NOMO-1 treated with dmso at 0.1 percent for 144 hours (cell line): ENCODE data around the gene KLK11.

Source experiments
- DNase-seq: peaks from one replicate; lab custom pipeline; 2025; ENCODE audit not compliant: unreplicated experiment; lab: John Stamatoyannopoulos, UW

The KLK11 gene, protein sequence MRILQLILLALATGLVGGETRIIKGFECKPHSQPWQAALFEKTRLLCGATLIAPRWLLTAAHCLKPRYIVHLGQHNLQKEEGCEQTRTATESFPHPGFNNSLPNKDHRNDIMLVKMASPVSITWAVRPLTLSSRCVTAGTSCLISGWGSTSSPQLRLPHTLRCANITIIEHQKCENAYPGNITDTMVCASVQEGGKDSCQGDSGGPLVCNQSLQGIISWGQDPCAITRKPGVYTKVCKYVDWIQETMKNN

DNA sequence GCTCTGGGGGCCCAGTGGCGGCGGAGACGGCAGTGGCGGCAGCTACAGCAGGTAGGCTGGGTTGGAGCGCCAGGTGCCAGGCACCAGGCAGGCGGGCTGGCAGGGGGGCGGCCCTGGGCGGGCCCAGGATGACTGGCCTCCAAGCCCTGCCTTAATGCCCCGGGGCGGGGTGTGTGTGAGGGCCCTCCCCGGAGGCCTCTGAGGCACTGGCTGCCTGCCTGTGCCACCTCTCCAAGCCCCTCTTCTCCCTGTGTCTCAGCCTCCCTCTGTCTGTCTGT lies at the start of gene KLK11:
KLK11 (minus strand) TSS at position 63 of the 278 bp plus-strand sequence. CDS start 985 bp downstream, outside the sequence.
- DNase-seq: no peak

DNA sequence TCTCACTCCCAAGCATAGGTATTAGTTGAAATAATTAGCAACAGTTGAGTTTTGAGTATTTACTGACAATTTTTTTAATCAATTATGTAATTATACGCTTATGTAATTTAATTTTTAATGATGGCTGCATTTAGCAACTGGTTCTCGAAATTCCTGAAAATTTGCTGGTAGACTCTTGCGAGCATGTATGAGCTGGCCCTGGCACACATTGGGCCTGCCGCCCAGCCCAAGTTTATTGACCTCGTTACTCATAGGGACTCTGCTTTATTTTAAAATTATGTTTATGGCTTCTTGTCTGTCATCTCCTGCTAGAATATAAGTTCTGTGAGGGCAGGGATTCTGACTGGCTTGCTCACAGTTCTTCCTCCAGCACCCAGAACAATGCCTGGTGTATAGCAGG lies 49.6 kb upstream of the KLK11 start:
- DNase-seq: no peak

DNA sequence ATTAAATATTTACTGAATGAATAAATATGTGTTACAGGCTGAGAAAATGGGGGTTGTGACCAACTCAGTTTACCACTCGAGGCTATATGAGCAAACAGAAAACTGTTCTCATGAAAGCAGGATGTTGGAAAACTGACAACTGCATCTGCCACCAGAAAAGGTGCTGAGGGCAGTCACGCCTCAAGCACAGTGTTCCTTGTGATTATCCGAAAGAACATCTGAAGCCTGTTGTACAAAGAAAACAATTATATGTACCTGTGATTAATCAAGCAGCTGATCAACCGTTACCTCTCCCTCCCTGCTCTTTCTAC lies 44.6 kb upstream of the KLK11 start:
- no peak for DNase-seq

DNA sequence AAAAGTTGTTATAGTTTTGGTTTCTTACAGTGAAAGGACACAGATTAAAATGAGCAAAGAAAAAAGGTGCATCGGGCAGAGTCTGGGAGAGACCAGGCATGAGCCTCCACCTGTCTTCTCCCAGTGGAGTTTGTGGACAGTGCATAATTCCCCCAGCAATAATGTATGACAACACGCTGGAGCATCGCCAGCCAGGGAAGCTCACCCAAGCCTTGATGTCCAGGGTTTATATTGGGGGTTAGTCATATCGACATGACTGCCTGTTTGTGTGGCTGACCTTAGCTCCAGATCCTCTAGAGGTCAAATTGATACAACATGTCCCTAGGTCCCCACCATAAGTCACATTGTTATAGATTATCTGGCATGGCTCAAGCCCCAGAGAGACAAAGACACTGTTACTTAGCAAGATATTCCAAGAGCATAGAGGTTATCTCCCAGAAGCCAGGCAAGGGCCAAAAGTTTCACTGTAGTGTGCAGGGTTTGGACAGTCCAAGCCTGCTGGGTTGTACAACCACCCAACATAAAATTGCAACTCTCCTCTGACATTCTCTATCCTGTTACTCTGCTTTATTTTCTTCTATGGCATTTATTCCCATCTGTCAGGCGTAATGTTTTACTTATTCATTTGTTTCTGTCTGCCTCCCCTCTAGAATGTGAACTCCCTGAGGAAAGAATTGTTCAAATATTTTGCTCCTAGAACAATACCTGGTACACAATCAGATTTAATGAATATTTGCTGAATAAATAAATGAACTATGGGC lies 44.1 kb upstream of the KLK11 start:
- no peak for DNase-seq

DNA sequence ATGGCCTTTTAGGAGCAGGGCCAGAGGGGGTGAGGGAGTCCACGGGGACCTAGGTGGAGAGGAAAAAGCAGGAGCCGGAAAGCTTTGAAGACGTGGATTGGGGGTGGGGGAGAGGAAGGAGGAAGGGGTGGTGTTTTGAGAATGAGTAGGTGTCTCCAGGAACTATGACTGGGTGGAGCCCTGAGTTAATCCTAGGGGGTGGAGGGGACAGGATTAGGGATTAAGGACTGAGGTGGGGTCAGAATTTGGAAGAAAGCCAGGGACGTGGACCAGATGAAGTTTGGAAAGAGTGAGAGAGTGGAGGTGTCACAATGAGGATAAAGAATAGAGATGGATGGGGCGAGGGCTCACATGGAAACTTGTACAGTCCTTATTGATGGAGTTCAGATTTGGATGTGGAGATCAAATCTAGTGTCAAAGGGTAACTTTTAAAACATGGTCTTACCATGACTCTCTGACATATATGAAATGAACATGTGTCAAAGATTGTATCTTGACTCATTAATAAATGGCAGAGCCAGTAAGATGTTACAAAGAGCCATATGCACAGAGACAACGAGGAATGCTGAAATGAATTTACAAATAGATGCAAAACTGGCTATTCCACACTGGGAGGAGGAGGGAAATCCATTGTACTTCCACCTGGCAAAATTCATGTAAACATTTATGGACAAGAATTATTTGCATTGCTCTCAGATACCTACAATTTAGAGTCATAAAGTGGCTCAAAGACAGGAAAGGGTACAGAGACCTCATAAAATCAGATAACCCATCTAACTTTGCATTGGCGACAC lies 40.2 kb upstream of the KLK11 start:
- DNase-seq: no peak

DNA sequence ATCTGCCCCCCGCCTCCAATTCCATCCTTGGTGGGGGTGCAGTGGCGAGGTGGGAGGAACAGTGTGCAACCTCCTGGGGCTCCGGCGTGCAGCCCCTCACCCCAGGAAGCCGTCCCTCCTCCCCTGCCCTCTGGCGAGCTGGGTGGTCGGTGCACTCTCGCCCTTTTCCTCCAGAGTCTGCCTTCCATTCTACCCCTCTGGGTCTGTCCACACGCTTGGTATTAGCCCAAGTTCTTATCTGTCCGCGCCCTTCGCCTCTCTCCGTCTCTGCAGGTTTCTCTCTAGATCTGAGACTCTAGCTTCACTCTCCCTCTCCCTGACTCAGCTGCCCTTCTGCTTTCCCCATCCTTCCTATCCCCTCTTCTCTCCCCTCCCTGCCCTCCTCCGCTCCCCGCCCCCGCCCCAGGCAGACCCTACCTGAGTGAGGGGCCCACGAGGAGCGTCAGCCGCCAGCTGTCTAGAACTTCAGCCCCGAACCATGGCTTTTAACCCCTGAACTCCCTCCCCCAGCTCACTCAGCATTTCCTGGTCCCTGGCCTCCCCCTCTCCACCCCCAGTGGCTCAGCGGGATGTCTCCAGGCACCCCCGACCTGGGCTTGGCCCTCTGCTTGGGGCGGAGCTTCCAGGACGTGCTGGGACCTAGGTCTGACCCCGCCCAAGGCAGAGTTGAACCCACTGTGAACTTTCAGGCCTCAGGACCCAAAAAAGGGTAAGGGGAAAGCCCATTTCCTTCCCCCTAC lies 39.0 kb upstream of the KLK11 start:
- no peak for DNase-seq

DNA sequence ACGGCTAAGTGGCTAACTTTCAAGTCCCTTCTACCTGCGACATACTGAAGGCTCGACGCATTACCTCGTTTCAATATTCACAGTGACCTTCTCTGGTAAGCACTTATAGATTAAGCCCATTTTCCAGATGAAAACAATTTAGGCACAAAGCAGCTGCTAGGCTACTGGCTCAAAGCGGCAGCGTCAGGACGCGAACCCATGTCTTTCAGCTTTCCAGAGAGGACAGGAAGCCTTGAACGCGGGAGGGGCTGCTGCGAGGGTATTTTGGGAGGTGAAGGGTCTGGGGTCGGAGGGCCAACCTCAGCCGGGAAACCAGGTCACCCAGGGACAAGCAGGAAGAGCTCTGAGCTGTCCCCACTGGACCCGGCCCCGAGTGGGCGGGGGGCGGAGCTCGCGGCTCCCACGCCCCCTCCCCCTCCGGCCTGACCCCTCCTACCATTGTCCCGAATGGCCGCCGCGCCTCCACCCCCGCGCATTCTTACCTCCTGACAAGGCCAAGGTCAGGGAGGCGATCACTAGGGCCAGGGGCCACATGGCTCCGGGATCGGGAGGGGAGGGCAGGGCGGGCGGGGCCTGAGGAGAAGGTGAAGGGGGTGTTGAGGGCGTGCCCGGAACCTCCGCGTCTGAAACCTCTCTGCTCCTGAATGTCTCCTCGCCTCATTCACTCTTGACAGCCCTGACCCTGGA lies 38.3 kb upstream of the KLK11 start, which contains the start of gene KLK13:
KLK13 (minus strand) TSS at position 559 of the 687 bp plus-strand sequence; CDS start at position 534, 25 bp downstream.
- DNase-seq: no peak

DNA sequence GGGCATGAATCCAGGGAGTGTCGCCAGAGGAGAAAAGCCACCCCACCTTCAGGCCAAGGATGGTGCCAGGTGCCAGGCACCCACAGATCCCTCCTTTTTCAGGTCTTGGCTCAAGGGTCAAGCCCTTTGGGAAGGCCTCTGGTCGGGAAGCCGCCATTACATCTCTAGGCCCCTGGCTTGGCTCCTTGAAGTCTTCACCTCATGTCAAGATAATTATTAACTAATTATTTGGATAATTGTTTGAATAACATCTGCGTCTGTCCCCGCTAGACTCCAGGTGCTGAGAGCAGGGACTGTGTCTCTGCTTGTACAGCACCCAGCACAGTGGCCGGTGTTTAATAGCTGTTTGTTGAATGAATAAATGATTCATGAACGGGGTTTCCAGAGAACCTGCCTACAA lies 37.2 kb upstream of the KLK11 start:
- DNase-seq: no peak

DNA sequence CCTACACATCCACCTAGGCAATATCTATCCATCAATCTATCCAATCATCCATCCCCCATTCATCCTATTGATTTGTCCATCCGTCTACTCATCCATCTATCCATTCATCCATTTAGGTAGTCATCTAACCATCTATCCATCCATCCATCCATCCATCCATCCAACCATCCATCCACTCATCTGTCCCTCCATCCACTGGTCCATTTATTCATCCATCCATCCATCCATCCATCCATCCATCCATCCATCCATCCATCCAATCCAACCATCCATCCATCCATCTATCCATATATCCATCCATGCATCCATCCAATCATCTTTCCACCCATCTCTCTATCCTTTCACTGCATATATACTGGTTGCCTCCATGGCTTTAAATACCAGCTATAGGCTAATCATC lies 34.6 kb upstream of the KLK11 start:
- no peak for DNase-seq

DNA sequence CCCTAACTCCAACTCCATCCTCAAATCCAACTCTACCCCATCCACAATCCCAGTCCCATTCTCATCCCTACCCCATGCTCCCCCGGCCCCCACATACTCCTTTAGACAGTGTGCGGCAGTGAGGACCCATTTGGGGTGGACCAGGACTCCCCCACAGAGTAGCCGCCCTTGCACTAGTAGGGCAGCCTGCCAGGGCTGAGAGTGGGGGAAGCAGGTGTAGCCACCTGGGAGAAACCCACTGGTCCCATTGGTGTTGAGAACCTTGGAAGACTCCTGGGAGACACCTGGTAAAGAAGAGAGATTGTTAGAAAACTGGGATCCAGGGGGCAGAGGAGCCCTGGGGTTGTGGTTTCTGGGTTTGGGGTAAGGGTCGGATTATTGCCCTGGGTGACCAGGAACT lies 33.9 kb upstream of the KLK11 start:
- no peak for DNase-seq

DNA sequence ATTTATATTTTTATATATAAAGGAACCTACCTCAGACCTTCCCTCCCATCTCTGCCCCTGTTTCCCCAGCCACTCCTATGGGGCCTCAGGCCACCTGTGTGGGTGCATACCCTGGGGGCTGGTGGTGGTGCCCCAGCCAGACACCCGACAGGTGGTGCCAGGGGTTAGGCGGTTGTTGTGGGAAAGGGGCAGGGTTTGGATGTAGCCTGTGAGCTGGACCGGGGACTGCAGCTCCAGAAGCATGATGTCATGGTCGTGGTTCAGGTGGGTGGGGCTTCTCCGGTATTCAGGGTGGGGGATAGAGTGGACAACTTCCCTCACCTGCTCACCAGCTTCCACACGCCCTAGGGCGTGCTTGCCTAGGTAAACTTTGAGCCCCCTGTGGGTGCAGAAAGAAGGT lies 33.3 kb upstream of the KLK11 start:
- DNase-seq: no peak

DNA sequence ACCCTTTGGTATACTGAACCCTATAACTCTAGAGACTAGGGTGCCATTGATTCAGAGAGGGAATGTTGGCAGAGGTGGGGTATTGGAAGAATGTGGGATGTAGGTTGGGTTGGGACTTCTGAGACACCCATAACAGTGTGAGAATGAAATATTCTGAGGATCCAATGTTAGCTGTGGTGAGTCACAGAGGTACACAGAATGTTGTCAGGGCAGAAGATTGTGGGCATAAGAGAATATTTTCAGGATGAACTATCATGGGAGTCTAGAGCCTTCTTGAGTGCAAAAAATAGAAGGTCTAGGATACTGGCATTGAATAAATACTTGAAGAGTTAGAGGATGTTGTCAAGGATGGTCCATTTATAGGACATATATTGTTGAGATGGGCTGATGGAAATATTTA lies 29.4 kb upstream of the KLK11 start:
- DNase-seq: no peak

DNA sequence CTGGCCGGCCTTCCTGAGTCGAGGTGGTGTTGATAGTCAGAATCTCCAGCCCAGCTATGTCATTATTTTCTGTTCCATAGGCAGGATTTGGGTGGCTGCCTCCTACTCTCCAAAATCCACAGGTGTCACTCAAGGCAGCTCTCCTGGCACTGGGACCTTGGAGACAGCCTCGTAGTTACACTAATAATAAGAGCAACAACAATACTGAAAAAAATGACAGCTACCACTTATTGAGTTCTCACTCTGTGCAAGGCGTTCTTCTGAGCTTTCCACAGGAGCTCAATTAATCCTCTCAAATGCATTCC lies 20.6 kb upstream of the KLK11 start:
- DNase-seq: no peak

DNA sequence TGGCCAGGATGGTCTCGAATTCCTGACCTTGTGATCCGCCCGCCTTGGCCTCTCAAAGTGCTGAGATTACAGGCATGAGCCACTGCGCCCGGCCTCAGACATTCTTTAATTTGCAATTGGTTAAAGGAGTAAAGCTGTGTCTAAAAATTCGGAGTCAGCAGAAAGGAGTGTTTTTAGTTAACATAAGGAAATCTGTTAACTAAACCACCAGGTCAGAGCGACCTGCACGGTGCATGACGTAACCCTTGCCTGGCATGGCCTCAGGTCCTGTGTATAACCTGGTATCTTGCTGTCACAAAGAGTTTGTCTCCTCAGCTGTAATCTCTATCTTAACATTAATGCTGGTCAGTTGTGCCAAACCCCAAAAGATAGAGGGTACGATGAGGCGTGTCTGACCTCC lies 17.9 kb upstream of the KLK11 start:
- no peak for DNase-seq

DNA sequence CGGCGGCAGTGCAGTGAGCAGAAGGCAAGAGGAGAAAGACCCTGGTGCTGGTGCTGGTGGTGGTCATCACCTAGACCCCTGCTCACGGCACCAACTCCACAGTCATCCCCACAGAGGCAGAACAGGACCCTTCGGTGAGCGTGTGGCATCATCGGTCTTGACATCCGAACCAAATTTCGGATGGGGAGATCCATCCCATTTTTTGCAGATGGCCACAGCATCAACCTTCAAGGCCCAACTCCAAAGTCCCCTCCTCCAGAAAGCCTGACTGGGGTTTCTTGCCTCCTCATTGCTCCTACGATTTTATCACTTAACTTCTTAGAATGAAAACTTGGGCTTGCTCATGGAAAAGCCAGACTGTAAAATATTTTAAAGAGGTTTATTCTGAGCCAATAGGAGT lies 17.1 kb upstream of the KLK11 start:
- DNase-seq: no peak

DNA sequence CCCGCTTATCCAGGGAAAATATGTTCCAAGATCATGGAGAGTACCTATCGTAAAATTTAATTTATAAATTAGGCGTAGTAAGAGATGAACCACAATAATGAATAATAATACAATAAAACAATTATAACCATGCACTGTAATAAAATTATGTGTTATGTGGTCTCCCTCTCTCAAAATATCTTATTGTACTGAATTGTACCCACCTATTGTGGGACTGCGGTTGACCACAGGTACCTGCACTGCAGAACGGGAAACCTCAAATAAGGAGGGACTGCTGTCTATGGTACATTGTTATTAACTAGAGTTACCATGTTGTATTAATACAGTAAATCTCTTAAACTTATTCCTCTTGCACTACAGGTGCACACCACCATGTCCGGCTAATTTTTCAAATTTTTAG lies 13.7 kb upstream of the KLK11 start:
- no peak for DNase-seq

DNA sequence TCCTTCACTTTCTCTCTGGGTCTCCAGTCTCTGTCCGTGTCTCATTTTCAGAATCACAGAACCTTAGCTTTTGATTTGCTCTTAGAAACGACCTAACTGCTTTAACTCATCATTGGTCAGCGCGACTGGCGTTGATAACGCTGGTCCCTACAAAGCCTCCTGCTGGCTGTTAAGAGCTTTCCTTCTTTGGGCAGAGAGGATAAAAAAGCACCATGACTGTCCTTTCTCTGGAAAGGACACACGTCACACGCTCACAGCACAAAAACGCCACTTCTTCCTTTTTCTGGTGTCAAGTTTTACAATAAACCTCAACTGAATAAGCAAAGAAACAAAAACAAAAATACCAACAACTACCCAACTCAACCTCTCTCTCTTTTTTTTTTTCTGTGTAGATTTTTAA lies 10.1 kb upstream of the KLK11 start:
- no peak for DNase-seq

DNA sequence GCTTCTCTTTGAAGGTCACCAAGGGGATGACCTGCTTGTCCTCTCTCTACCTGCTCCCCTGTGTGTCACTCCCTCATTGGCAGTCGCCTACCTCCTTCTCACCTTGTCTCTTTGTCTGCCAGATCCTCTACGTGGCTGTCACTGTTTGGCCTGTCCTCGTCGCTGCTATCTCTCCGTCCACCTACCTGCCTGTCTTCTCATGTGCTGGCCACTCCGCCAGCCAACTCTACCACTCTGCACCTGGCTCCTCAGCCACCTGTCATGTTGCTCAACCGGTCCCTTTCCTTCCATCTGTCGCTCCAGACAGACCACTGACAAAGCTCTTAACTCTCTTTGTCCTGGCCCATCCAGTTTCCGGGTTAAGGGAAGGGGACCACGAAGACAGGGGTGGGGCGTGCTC lies 8.3 kb upstream of the KLK11 start, which contains the start of gene KLK12:
KLK12 (minus strand) TSS at position 299 of the 400 bp plus-strand sequence. CDS start 381 bp downstream, outside the sequence.
- no peak for DNase-seq

DNA sequence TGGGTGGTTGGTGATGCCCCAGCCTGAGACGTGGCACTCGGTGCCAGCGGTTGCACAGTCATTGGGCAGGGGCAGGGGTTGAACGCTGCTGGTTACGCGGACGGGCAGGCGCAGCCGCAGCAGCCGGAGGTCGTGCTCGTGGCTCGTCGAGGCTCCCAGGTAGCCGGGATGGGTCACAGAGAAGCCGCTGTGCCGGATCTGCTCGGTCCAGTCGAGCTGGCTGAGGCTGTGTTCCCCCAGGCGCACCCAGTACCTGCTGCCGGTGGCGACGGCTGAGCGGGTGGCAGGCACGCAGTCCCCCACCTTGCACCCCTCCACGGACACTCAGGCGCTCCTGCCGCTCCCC lies 5.4 kb upstream of the KLK11 start:
- no peak for DNase-seq

DNA sequence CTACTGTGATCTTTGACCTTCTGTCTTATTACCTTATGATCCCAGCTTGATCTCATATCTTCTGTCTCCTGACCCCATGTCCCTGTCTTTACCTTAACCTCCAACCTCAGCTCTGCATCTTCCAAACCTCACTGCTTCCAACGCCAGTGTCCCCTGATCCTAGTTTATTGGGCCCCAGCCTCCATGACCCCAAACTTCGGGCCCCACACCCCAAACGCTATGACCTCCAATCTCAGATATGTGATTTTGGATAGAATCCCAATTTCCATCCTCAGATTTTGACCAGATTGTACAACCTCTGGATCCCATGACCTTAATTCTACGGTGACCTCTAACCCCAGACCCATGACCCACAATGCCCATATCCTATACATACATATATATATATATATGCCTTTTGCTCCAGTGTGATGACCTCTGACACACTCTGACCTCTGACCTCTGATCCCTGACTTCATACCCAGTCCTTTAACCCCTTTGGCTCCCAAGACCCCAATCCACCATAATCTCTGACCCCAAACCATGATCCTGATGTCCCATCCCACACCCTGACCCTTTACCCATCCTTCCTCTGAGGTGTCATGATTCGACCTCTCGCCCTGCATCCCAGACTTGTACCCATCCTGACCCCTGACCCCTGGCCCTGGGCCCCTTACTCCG lies 4.9 kb upstream of the KLK11 start:
- DNase-seq: no peak

DNA sequence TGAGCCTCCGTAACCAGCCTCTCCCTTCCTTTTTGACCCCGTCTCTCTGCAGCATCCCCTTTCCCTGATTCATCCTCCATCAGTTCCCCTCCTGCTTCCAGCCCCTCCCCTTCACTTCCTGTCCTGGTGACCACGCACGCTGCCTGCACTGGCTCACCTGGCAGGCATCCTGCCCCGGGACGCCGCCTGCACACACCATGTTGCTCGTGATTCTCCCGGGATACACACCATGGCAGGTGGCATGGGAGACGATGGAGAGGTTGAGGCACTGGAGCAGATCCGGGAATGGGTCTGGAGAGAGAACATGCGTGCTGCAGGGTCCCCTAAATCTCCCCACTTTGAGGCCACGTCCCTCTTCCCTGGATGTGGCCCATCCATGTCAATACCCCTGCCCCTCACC lies 4.2 kb upstream of the KLK11 start:
- no peak for DNase-seq
